H1 (cell line): Measurements from ENCODE around the gene PRIMA1. TPM values are rescaled to one million over a fixed set of nuclear protein-coding genes. Genes with fewer than 3 reads are reported as not detected.

Experiments used
- CTCF ChIA-PET: fragments of 300-600 bp; sonication (Branson Sonifier 250); formaldehyde crosslinking; loops from one replicate; lab custom pipeline; 2021; ENCODE audit not compliant: partially characterized antibody; lab: Charles Lee
- POLR2A ChIA-PET: fragments of 300-600 bp; sonication (Branson Sonifier 250); formaldehyde crosslinking; loops from one replicate; lab custom pipeline; 2021; ENCODE audit warnings: inconsistent platforms; ENCODE audit not compliant: partially characterized antibody; lab: Charles Lee
- DNase-seq, 2 experiments: peaks; one replicate each; pipeline versions ENCODE4 v3.0.0 to v3.0.0-alpha.2; 2010 to 2022; ENCODE audit warnings: low spot score in 2 of 2, low read depth in 1 of 2, mixed read lengths in 1 of 2
- FAIRE-seq: peaks from 2 replicates; lab custom pipeline; 2011; peaks lifted over from hg19 to GRCh38; lab: Jason Lieb, UNC
- H2AFZ ChIP-seq: 2 replicates; pipeline ENCODE4 v1.8.1; 2012; ENCODE audit warnings: low read length, inconsistent platforms
- H2AK5ac ChIP-seq: 2 replicates; pipeline ENCODE4 v1.6.1; 2013; ENCODE audit warnings: low read depth, low read length
- H2BK120ac ChIP-seq: replicated peaks from 2 replicates; pipeline ENCODE3; 2013; ENCODE audit warnings: low read depth, low read length, inconsistent platforms
- H2BK12ac ChIP-seq: 2 replicates; pipeline ENCODE4 v1.6.1; 2013; ENCODE audit warnings: low read depth, low read length
- H2BK15ac ChIP-seq: 2 replicates; pipeline ENCODE4 v1.6.1; 2013; ENCODE audit warnings: low read length
- H2BK20ac ChIP-seq: 2 replicates; pipeline ENCODE4 v1.6.1; 2013; ENCODE audit warnings: low read length
- H2BK5ac ChIP-seq: 2 replicates; pipeline ENCODE4 v1.6.1; 2013; ENCODE audit warnings: low read depth, low read length
- H3K14ac ChIP-seq: 2 replicates; pipeline ENCODE4 v1.6.1; 2013; ENCODE audit warnings: inconsistent platforms; ENCODE audit not compliant: insufficient read length
- H3K18ac ChIP-seq: 2 replicates; pipeline ENCODE4 v1.6.1; 2013; ENCODE audit warnings: low read length; ENCODE audit errors: extremely low read depth
- H3K23ac ChIP-seq: 2 replicates; pipeline ENCODE4 v1.6.1; 2013; ENCODE audit warnings: inconsistent platforms; ENCODE audit not compliant: insufficient read length
- H3K23me2 ChIP-seq: 2 replicates; pipeline ENCODE4 v1.6.1; 2013; ENCODE audit warnings: low read depth, low read length
- H3K27ac ChIP-seq: 2 replicates; pipeline ENCODE4 v1.6.1; 2011; ENCODE audit warnings: low read depth, low read length, inconsistent platforms
- H3K27me3 ChIP-seq, 4 experiments: replicated peaks in 1 of 4; 1 replicate in 1 of 4; 2 replicates in 3 of 4; pipeline versions ENCODE4 v1.6.1 to v1.8.1; 2011 to 2013; ENCODE audit warnings: low read length in 3 of 4, mild to moderate bottlenecking in 3 of 4, inconsistent platforms in 2 of 4, mixed read lengths in 2 of 4, moderate library complexity in 1 of 4; ENCODE audit not compliant: control insufficient read depth in 3 of 4, insufficient read depth in 3 of 4; ENCODE audit errors: extremely low read depth in 1 of 4
- H3K36me3 ChIP-seq, 4 experiments: 2 replicates each; pipeline versions ENCODE4 v1.6.1 to v1.8.1; 2011 to 2013; ENCODE audit warnings: mild to moderate bottlenecking in 4 of 4, low read length in 3 of 4, moderate library complexity in 2 of 4, control low read depth in 1 of 4, inconsistent platforms in 1 of 4; ENCODE audit not compliant: insufficient read depth in 4 of 4, control insufficient read depth in 2 of 4
- H3K4ac ChIP-seq: replicated peaks from 2 replicates; pipeline ENCODE3; 2013; ENCODE audit warnings: low read length, low read depth, mixed read lengths, inconsistent platforms; ENCODE audit not compliant: insufficient read length
- H3K4me1 ChIP-seq, 4 experiments: replicated peaks in 1 of 4; 1 replicate in 1 of 4; 2 replicates in 3 of 4; pipeline versions ENCODE4 v1.6.1 to v1.8.1; 2011 to 2013; ENCODE audit warnings: low read length in 3 of 4, inconsistent platforms in 2 of 4, mixed read lengths in 1 of 4; ENCODE audit not compliant: insufficient read depth in 4 of 4, control insufficient read depth in 3 of 4
- H3K4me2 ChIP-seq, 2 experiments: 2 replicates each; pipeline versions ENCODE4 v1.6.1 to v1.8.1; 2011 to 2013; ENCODE audit warnings: low read depth in 2 of 2, low read length in 2 of 2, control low read depth in 1 of 2, inconsistent platforms in 1 of 2, mild to moderate bottlenecking in 1 of 2; ENCODE audit not compliant: insufficient read depth in 1 of 2
- H3K4me3 ChIP-seq, 4 experiments: fragments of 200-600, 300-600 bp in 1 of 4; sonication (generic), shearing (Covaris generic), sonication (Bioruptor Twin) in 1 of 4; 2 replicates each; pipeline versions ENCODE4 v1.5.1 to v1.8.1; 2011 to 2016; ENCODE audit warnings: low read length in 4 of 4, low read depth in 3 of 4, control low read depth in 2 of 4, inconsistent platforms in 2 of 4, mild to moderate bottlenecking in 2 of 4, mixed read lengths in 1 of 4, moderate library complexity in 1 of 4; ENCODE audit not compliant: insufficient read depth in 2 of 4; ENCODE audit errors: extremely low read depth in 1 of 4
- H3K56ac ChIP-seq: replicated peaks from 2 replicates; pipeline ENCODE3; 2013; ENCODE audit warnings: low read depth, mild to moderate bottlenecking, mixed read lengths, low read length, inconsistent platforms; ENCODE audit not compliant: insufficient read length
- H3K79me1 ChIP-seq: 2 replicates; pipeline ENCODE4 v1.6.1; 2013; ENCODE audit warnings: low read depth, low read length, control low read depth
- H3K79me2 ChIP-seq, 2 experiments: 2 replicates each; pipeline versions ENCODE4 v1.6.1 to v1.8.1; 2012 to 2013; ENCODE audit warnings: low read length in 2 of 2, mild to moderate bottlenecking in 2 of 2, inconsistent platforms in 1 of 2; ENCODE audit not compliant: insufficient read depth in 2 of 2, control insufficient read depth in 1 of 2
- H3K9ac ChIP-seq, 4 experiments: replicated peaks in 1 of 4; 1 replicate in 1 of 4; 2 replicates in 3 of 4; pipeline versions ENCODE4 v1.6.1 to v1.8.1; 2011 to 2013; ENCODE audit warnings: low read depth in 3 of 4, low read length in 3 of 4, control low read depth in 2 of 4, mild to moderate bottlenecking in 2 of 4, moderate library complexity in 2 of 4, inconsistent platforms in 1 of 4; ENCODE audit errors: extremely low read depth in 1 of 4
- H3K9me3 ChIP-seq, 2 experiments: 2 replicates each; pipeline versions ENCODE4 v1.6.1 to v1.8.1; 2012 to 2013; ENCODE audit warnings: mild to moderate bottlenecking in 2 of 2, moderate library complexity in 2 of 2, control low read depth in 1 of 2, inconsistent platforms in 1 of 2, low read depth in 1 of 2, low read length in 1 of 2, mixed read lengths in 1 of 2; ENCODE audit not compliant: insufficient read depth in 2 of 2
- H4K20me1 ChIP-seq, 2 experiments: replicated peaks in 1 of 2; 2 replicates each; pipeline versions ENCODE3 to v1.8.1; 2011 to 2013; ENCODE audit warnings: inconsistent platforms in 2 of 2, low read length in 2 of 2, mild to moderate bottlenecking in 1 of 2; ENCODE audit not compliant: insufficient read depth in 2 of 2, control insufficient read depth in 1 of 2
- H4K5ac ChIP-seq: 2 replicates; pipeline ENCODE4 v1.6.1; 2013; ENCODE audit warnings: low read length, low read depth, mixed read lengths, inconsistent platforms; ENCODE audit not compliant: insufficient read length
- H4K8ac ChIP-seq: 2 replicates; pipeline ENCODE4 v1.8.0; 2013; ENCODE audit warnings: mild to moderate bottlenecking, moderate library complexity, low read length, inconsistent platforms; ENCODE audit not compliant: insufficient read depth; ENCODE audit errors: extremely low read depth
- H4K91ac ChIP-seq: replicated peaks from 2 replicates; pipeline ENCODE3; 2013; ENCODE audit warnings: low read length, mixed read lengths, inconsistent platforms; ENCODE audit not compliant: insufficient read length
- CHD1 ChIP-seq: IDR thresholded peaks from 2 replicates; pipeline ENCODE4 v1.6.1; 2012; ENCODE audit warnings: low read depth, low read length, improper control_type of control experiment
- CREB1 ChIP-seq: IDR thresholded peaks from 2 replicates; pipeline ENCODE4 v1.6.1; 2012; ENCODE audit warnings: inconsistent platforms
- EP300 ChIP-seq, 2 experiments: IDR thresholded peaks; 1 replicate in 1 of 2; 2 replicates in 1 of 2; pipeline ENCODE4 v1.6.1; 2011 to 2012; ENCODE audit warnings: low read depth in 2 of 2, low read length in 2 of 2, mild to moderate bottlenecking in 2 of 2, borderline replicate concordance in 1 of 2, inconsistent platforms in 1 of 2, moderate library complexity in 1 of 2
- FOSL1 ChIP-seq: IDR thresholded peaks from 2 replicates; pipeline ENCODE4 v1.6.1; 2011; ENCODE audit warnings: mild to moderate bottlenecking, low read depth, low read length, moderate library complexity; ENCODE audit not compliant: insufficient read depth
- GABPA ChIP-seq: IDR thresholded peaks from 2 replicates; pipeline ENCODE4 v1.6.1; 2011; ENCODE audit warnings: mild to moderate bottlenecking, low read length, moderate library complexity, borderline replicate concordance; ENCODE audit not compliant: insufficient read depth
- JUN ChIP-seq: IDR thresholded peaks from 2 replicates; pipeline ENCODE4 v1.6.1; 2011; ENCODE audit warnings: low read depth, mild to moderate bottlenecking, improper control_type of control experiment, low read length
- MAX ChIP-seq: IDR thresholded peaks from 2 replicates; pipeline ENCODE4 v1.6.1; 2012; ENCODE audit warnings: inconsistent platforms
- NANOG ChIP-seq: IDR thresholded peaks from 2 replicates; pipeline ENCODE4 v1.6.1; 2011; ENCODE audit warnings: low read length, low read depth, mild to moderate bottlenecking, inconsistent platforms; ENCODE audit not compliant: insufficient read depth, poor library complexity, severe bottlenecking
- POU5F1 ChIP-seq: IDR thresholded peaks from 2 replicates; pipeline ENCODE4 v1.6.1; 2011; ENCODE audit warnings: low read depth, mild to moderate bottlenecking, low read length, moderate library complexity
- RAD21 ChIP-seq, 2 experiments: IDR thresholded peaks in 1 of 2; conservative IDR thresholded peaks in 1 of 2; 2 replicates each; pipeline ENCODE4 v1.6.1; 2011; ENCODE audit warnings: low read depth in 2 of 2, low read length in 2 of 2, improper control_type of control experiment in 1 of 2, inconsistent platforms in 1 of 2, mild to moderate bottlenecking in 1 of 2, moderate library complexity in 1 of 2
- WGBS, 2 experiments: shearing (Covaris generic) in 1 of 2; methylation state at CpG; one replicate each; pipeline versions ENCODE4 v1.1.6 to v1.1.7; 2013 to 2015; ENCODE audit warnings: low lambda C conversion rate in 2 of 2, mixed read lengths in 2 of 2, inconsistent platforms in 1 of 2, low coverage in 1 of 2, missing lambda C conversion rate in 1 of 2; ENCODE audit not compliant: insufficient replicate concordance in 2 of 2, insufficient coverage in 1 of 2, insufficient read length in 1 of 2; ENCODE audit errors: extremely low coverage in 1 of 2, missing lambda C conversion rate in 1 of 2; 5-methylcytosine and 5-hydroxymethylcytosine counted together
- polyA plus RNA-seq, 7 experiments: library from polyadenylated mRNA; depleted of rRNA in 3 of 7; stranded (reverse) in 5 of 7; unstranded in 2 of 7; fragments of >200 nt in 5 of 7; fragments of 200-250 nt in 2 of 7; gene quantifications; 1 replicate in 5 of 7; 2 replicates in 1 of 7; 4 replicates in 1 of 7; pipeline versions ENCODE4 v1.2.1 to v1.2.3, GENCODE V29; 2011 to 2013; ENCODE audit warnings: missing spikeins in 2 of 7, mixed read lengths in 2 of 7
- total RNA-seq: library from RNA; stranded (reverse); fragmentation: NEBNext Ultra II Directional; extraction: Animal tissue kit (Norgen Biotek cat#: 25700); gene quantifications from 2 replicates; pipeline ENCODE4 v1.2.1, GENCODE V29; 2021
- TF ChIP-seq, protein P1 (sequence below): IDR thresholded peaks from 2 replicates; pipeline ENCODE4 v1.6.1; 2012; ENCODE audit warnings: low read length, inconsistent platforms

PRIMA1 gene
- total and polyA plus RNA-seq, 2 of the 8 experiments (the other 6 are each of a cell fraction or from before 2014, with no cell fraction given), result 2.8 to 4.5 TPM

DNA sequence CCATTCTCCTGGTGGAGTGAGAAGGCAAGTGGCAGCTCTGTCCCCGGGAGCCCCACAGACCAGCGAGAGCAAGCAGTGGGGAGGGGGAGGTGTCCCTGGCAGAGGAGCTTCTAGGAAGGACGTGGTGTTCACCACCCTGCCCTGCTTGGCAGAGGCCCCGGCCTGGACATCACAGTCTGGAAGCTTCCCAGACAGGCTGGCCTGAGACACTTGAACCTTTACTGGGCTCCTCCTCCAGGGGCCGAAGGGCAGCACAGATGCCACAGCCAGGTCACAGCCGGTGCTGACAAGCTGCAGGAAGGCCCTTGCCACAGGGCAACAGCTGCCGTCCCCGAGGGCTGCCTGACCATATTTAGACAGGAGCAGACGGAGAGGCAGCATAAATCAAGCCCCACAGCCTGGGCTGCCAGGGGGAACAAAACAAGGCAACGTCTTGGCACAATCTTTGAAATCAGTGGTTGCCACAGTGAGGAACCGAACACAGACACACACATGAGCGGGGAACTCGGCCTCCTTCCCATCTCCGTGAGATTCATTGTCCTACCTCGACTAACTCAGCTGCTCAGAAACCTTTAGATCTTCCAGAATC is 28.5 kb downstream of the PRIMA1 start:
- no peak overlapping the region for H2BK12ac ChIP-seq
- WGBS, 2 experiments, result 86% methylated on average over 15 of the region's 15 CpGs; no CpG with 5 or more reads in 1 of the 2 experiments
- CTCF ChIA-PET, result interaction anchor here (0.8 to 2.5 kb wide), 6 partner anchors 16 to 147 kb away, joined by 3 to 6 read pairs (median 4); no protein-coding TSS in a partner anchor
- H3K27me3 ChIP-seq, result no peaks in the 10 kb centered on the region
- H3K4me1 ChIP-seq, result no peaks in the 10 kb centered on the region; a peak in 1 of 7 replicates
- DNase-seq (no peak), FAIRE-seq (no peak)
- no peak overlapping the region for H3K4me2 ChIP-seq
- no peak overlapping the region for H3K27ac ChIP-seq
- H3K79me2 ChIP-seq, result no peaks in the 10 kb centered on the region
- H4K8ac ChIP-seq, result peak overlapping the region; percentile 69
- no peaks in the 10 kb centered on the region; the same call in 1 of the 2 replicates for H3K23me2 ChIP-seq
- H2BK5ac ChIP-seq, result no peak overlapping the region
- no peak overlapping the region for H2AFZ ChIP-seq
- no peak overlapping the region for H3K4ac ChIP-seq
- H3K9ac ChIP-seq, result no peak overlapping the region
- no peak overlapping the region for H3K23ac ChIP-seq
- H2BK15ac ChIP-seq, result no peak overlapping the region
- no peak overlapping the region for H4K91ac ChIP-seq
- no peak overlapping the region for H2BK120ac ChIP-seq
- no peak overlapping the region for H2AK5ac ChIP-seq
- POLR2A ChIA-PET, result no interaction called here
- H3K79me1 ChIP-seq, result peaks cover 3% of the 10 kb centered on the region; the same call in 1 of the 2 replicates
- H2BK20ac ChIP-seq, result no peak overlapping the region
- no peak overlapping the region for H3K18ac ChIP-seq
- H4K5ac ChIP-seq, result no peak overlapping the region
- no peaks in the 10 kb centered on the region for H3K9me3 ChIP-seq
- no peak overlapping the region for H3K56ac ChIP-seq
- H3K4me3 ChIP-seq, result no peak overlapping the region
- H3K14ac ChIP-seq, result no peak overlapping the region
- H3K36me3 ChIP-seq, result no peaks in the 10 kb centered on the region
- no peaks in the 10 kb centered on the region for H4K20me1 ChIP-seq
- TF ChIP-seq CHD1 (no peak), JUN (no peak), CREB1 (no peak), GABPA (no peak), FOSL1 (no peak), POU5F1 (no peak), EP300 (IDR thresholded peaks at IDR 0.05; ENCODE audit: borderline replicate concordance in 1 of 2, low read depth in 2 of 2, low read length in 2 of 2) (no peak), RAD21 (IDR thresholded peaks at IDR 0.05 in 1 of 2, conservative IDR thresholded peaks at IDR 0.05 in 1 of 2; ENCODE audit: low read depth in 2 of 2, low read length in 2 of 2) (no peak), NANOG (no peak), MAX (no peak)
- TF ChIP-seq, protein P1, sequence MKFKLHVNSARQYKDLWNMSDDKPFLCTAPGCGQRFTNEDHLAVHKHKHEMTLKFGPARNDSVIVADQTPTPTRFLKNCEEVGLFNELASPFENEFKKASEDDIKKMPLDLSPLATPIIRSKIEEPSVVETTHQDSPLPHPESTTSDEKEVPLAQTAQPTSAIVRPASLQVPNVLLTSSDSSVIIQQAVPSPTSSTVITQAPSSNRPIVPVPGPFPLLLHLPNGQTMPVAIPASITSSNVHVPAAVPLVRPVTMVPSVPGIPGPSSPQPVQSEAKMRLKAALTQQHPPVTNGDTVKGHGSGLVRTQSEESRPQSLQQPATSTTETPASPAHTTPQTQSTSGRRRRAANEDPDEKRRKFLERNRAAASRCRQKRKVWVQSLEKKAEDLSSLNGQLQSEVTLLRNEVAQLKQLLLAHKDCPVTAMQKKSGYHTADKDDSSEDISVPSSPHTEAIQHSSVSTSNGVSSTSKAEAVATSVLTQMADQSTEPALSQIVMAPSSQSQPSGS, result no peak
